Small intestine (tissue), 7 donors: ENCODE results near the gene CAPZA1. TPM values are rescaled to one million over a fixed set of nuclear protein-coding genes. Genes with fewer than 3 reads are reported as not detected.

ENCODE experiments used
- DNase-seq, 2 donors: peaks; one replicate each; pipeline versions ENCODE4 v3.0.0 to v3.0.0-alpha.2; 2013
- FAIRE-seq: peaks from 2 replicates; lab custom pipeline; 2012; peaks lifted over from hg19 to GRCh38; lab: Jason Lieb, UNC
- H3K27ac ChIP-seq, 3 donors: one replicate each; pipeline ENCODE4 v1.5.1; 2013; ENCODE audit warnings: low read length in 2 of 3, mild to moderate bottlenecking in 2 of 3, control low read depth in 1 of 3, inconsistent platforms in 1 of 3, low read depth in 1 of 3, moderate library complexity in 1 of 3
- H3K27me3 ChIP-seq, 3 donors: one replicate each; pipeline ENCODE4 v1.6.1; 2013; ENCODE audit warnings: low read length in 3 of 3, inconsistent platforms in 1 of 3; ENCODE audit not compliant: control insufficient read depth in 3 of 3, insufficient read depth in 3 of 3
- H3K36me3 ChIP-seq, 3 donors: one replicate each; pipeline ENCODE4 v1.6.1; 2013; ENCODE audit warnings: low read length in 3 of 3, inconsistent platforms in 1 of 3, low read depth in 1 of 3, mild to moderate bottlenecking in 1 of 3, moderate library complexity in 1 of 3; ENCODE audit not compliant: control insufficient read depth in 3 of 3, insufficient read depth in 2 of 3
- H3K4me1 ChIP-seq, 3 donors: one replicate each; pipeline ENCODE4 v1.6.1; 2013; ENCODE audit warnings: low read length in 2 of 3, inconsistent platforms in 1 of 3, low read depth in 1 of 3, mild to moderate bottlenecking in 1 of 3, moderate library complexity in 1 of 3; ENCODE audit not compliant: control insufficient read depth in 3 of 3, insufficient read depth in 2 of 3
- H3K4me3 ChIP-seq, 3 donors: one replicate each; pipeline ENCODE4 v1.5.1; 2013; ENCODE audit warnings: low read length in 3 of 3, control low read depth in 1 of 3, inconsistent platforms in 1 of 3, low read depth in 1 of 3, mild to moderate bottlenecking in 1 of 3, moderate library complexity in 1 of 3
- H3K9me3 ChIP-seq, 2 donors: one replicate each; pipeline ENCODE4 v1.6.1; 2013; ENCODE audit warnings: low read depth in 1 of 2, low read length in 1 of 2; ENCODE audit not compliant: control insufficient read depth in 2 of 2, insufficient read depth in 1 of 2
- WGBS, 3 donors: extraction: QIAGEN DNeasy Blood & Tissue Kit; methylation state at CpG; one replicate each; pipeline ENCODE4 v1.1.7; 2013; 5-methylcytosine and 5-hydroxymethylcytosine counted together
- polyA plus RNA-seq, 4 donors: library from polyadenylated mRNA; stranded (reverse) in 3 of 4; unstranded in 1 of 4; fragments of 200-250 nt in 3 of 4; fragments of 120-200 nt in 1 of 4; gene quantifications; one replicate each; pipeline versions ENCODE4 v1.2.1 to v1.2.3, GENCODE V29; 2013
- donor health status: healthy with polysubstance abuse.
- donor health status: control.
- donor health status: control.
- donor health status: Bipolar disorder and iron deficiency.
- donor health status: healthy.

The CAPZA1 gene
- polyA plus RNA-seq, 4 donors, result 76.2 to 111 (median 92.4) TPM

- Histone ChIP-seq H3K4me3 (no peak overlapping the region), H3K4me1 (no peaks in the 10 kb centered on the region), H3K27me3 (no peaks in the 10 kb centered on the region), H3K9me3 (no peaks in the 10 kb centered on the region), H3K27ac (no peak overlapping the region), H3K36me3 (peaks cover 5 to 52% (median 10%) of the 10 kb centered on the region in 3 donors)
- no peak for DNase-seq
- WGBS, 3 donors, result 86 to 87% (median 86%) methylated on average over 4 of the region's 4 CpGs
- no peak for FAIRE-seq
Observed at GRCh38 chr1:112687361-112687760, 67.7 kb downstream of the CAPZA1 start.

- H3K36me3 ChIP-seq, result peaks cover 10 to 56% (median 11%) of the 10 kb centered on the region in 3 donors
- 85 to 91% (median 87%) methylated on average over 13 of the region's 13 CpGs for WGBS, 3 donors
- H3K9me3 ChIP-seq, result no peaks in the 10 kb centered on the region
Observed at GRCh38 chr1:112687785-112688496, 68.3 kb downstream of the CAPZA1 start.

GRCh38 chr1:112688781-112689193, 69.2 kb downstream of the CAPZA1 start:
- no peaks in the 10 kb centered on the region for H3K27me3 ChIP-seq
- DNase-seq, result no peak
- FAIRE-seq, result no peak
- H3K4me1 ChIP-seq, result no peaks in the 10 kb centered on the region
- H3K9me3 ChIP-seq, result no peaks in the 10 kb centered on the region
- WGBS, 3 donors, result 73 to 93% (median 93%) methylated on average over 13 of the region's 13 CpGs
- peaks cover 13 to 58% (median 16%) of the 10 kb centered on the region in 3 donors for H3K36me3 ChIP-seq
- H3K4me3 ChIP-seq, result no peak overlapping the region
- H3K27ac ChIP-seq, result peak overlapping the region in 1 of 3 donors; percentile 6

More at GRCh38 chr1:112687785-112688496, 68.3 kb downstream of the CAPZA1 start:
- FAIRE-seq (no peak), DNase-seq (no peak)
- Histone ChIP-seq H3K27me3 (no peaks in the 10 kb centered on the region), H3K27ac (peak overlapping the region in 2 of 3 donors; percentile 3 to 6), H3K4me1 (no peaks in the 10 kb centered on the region), H3K4me3 (no peak overlapping the region)

- Histone ChIP-seq H3K4me1 (no peaks in the 10 kb centered on the region), H3K27ac (no peak overlapping the region), H3K9me3 (no peaks in the 10 kb centered on the region)
Observed at GRCh38 chr1:112689196-112689841, 69.7 kb downstream of the CAPZA1 start.

GRCh38 chr1:112689842-112690237, 70.2 kb downstream of the CAPZA1 start:
- FAIRE-seq, result no peak
- peaks cover 16 to 68% (median 17%) of the 10 kb centered on the region in 3 donors for H3K36me3 ChIP-seq

More at GRCh38 chr1:112689196-112689841, 69.7 kb downstream of the CAPZA1 start:
- Histone ChIP-seq H3K36me3 (peaks cover 16 to 63% (median 16%) of the 10 kb centered on the region in 3 donors), H3K4me3 (no peak overlapping the region), H3K27me3 (no peaks in the 10 kb centered on the region)
- DNase-seq (no peak), FAIRE-seq (no peak)
- WGBS, 3 donors, result 89 to 96% (median 95%) methylated on average over 9 of the region's 9 CpGs

GRCh38 chr1:112692681-112693080, 73.0 kb downstream of the CAPZA1 start:
- Histone ChIP-seq H3K36me3 (peaks cover 21 to 88% (median 23%) of the 10 kb centered on the region in 3 donors), H3K9me3 (no peaks in the 10 kb centered on the region), H3K4me3 (no peak overlapping the region), H3K4me1 (peaks cover 0 to 10% (median 0%) of the 10 kb centered on the region in 3 donors), H3K27me3 (no peaks in the 10 kb centered on the region), H3K27ac (no peak overlapping the region)
- no peak for DNase-seq
- FAIRE-seq, result no peak
- 93 to 94% (median 93%) methylated on average over 5 of the region's 5 CpGs for WGBS, 3 donors

More at GRCh38 chr1:112689842-112690237, 70.2 kb downstream of the CAPZA1 start:
- no peak overlapping the region for H3K27ac ChIP-seq
- no peaks in the 10 kb centered on the region for H3K4me1 ChIP-seq
- no peaks in the 10 kb centered on the region for H3K27me3 ChIP-seq
- WGBS, 3 donors, result 91 to 94% (median 94%) methylated on average over 11 of the region's 11 CpGs
- H3K9me3 ChIP-seq, result no peaks in the 10 kb centered on the region
- H3K4me3 ChIP-seq, result no peak overlapping the region
- no peak for DNase-seq

GRCh38 chr1:112693821-112694220, 74.2 kb downstream of the CAPZA1 start:
- Histone ChIP-seq H3K36me3 (peaks cover 21 to 90% (median 26%) of the 10 kb centered on the region in 3 donors), H3K27me3 (no peaks in the 10 kb centered on the region), H3K4me3 (no peak overlapping the region), H3K4me1 (peaks cover 0 to 21% (median 2%) of the 10 kb centered on the region in 3 donors), H3K9me3 (no peaks in the 10 kb centered on the region), H3K27ac (no peak overlapping the region)
- WGBS, 3 donors, result 88 to 91% (median 90%) methylated on average over 6 of the region's 6 CpGs
- FAIRE-seq (no peak), DNase-seq (no peak)

- DNase-seq (no peak), FAIRE-seq (no peak)
- WGBS, 3 donors, result 87 to 92% (median 89%) methylated on average over 15 of the region's 15 CpGs
- Histone ChIP-seq H3K27me3 (no peaks in the 10 kb centered on the region), H3K9me3 (no peaks in the 10 kb centered on the region), H3K4me1 (peaks cover 2 to 25% (median 2%) of the 10 kb centered on the region in 3 donors), H3K4me3 (no peak overlapping the region), H3K36me3 (peaks cover 19 to 87% (median 25%) of the 10 kb centered on the region in 3 donors), H3K27ac (no peak overlapping the region)
Observed at GRCh38 chr1:112694363-112694929, 74.8 kb downstream of the CAPZA1 start.
